NCI-H1930 (cell line): ENCODE measurements around the gene TCF3.

Source experiments
- DNase-seq, 2 experiments: peaks; one replicate each; lab custom pipeline; 2025; lab: John Stamatoyannopoulos, UW

TCF3 gene

GRCh38 chr19:1580957-1581356 is 71.5 kb downstream of the TCF3 start:
- no peak for DNase-seq

- no peak for DNase-seq
These were observed 72.0 kb downstream of the TCF3 start for GRCh38 chr19:1580382-1580781.

GRCh38 chr19:1579222-1579621 is 73.2 kb downstream of the TCF3 start:
- no peak for DNase-seq

- no peak for DNase-seq
These were observed 74.3 kb downstream of the TCF3 start for GRCh38 chr19:1577929-1578618.

GRCh38 chr19:1577090-1577928 is 75.1 kb downstream of the TCF3 start:
- no peak for DNase-seq

- no peak for DNase-seq
These were observed 75.9 kb downstream of the TCF3 start for GRCh38 chr19:1576242-1577089.

GRCh38 chr19:1575323-1576241 is 76.8 kb downstream of the TCF3 start:
- no peak for DNase-seq

- DNase-seq: no peak
These were observed 77.9 kb downstream of the TCF3 start for GRCh38 chr19:1574354-1575136.

- DNase-seq: no peak
These were observed 79.6 kb downstream of the TCF3 start for GRCh38 chr19:1572795-1573194.

GRCh38 chr19:1571358-1571757 is 81.1 kb downstream of the TCF3 start:
- no peak for DNase-seq

GRCh38 chr19:1570836-1571235 is 81.6 kb downstream of the TCF3 start:
- DNase-seq: no peak

- DNase-seq: no peak
These were observed 82.4 kb downstream of the TCF3 start for GRCh38 chr19:1569997-1570396.

- DNase-seq: peak in 1 of 2 experiments; percentile 61
These were observed 83.9 kb downstream of the TCF3 start, which contains the start of gene MEX3D for GRCh38 chr19:1568320-1569019. TSS of gene MEX3D (minus strand) at chr19:1568325. CDS start at chr19:1568058, 267 bp downstream.

GRCh38 chr19:1567848-1568227 is 84.6 kb downstream of the TCF3 start:
- no peak for DNase-seq

GRCh38 chr19:1567116-1567847 is 85.1 kb downstream of the TCF3 start:
- no peak for DNase-seq

GRCh38 chr19:1566392-1567115 is 85.9 kb downstream of the TCF3 start:
- no peak for DNase-seq

- no peak for DNase-seq
These were observed 89.2 kb downstream of the TCF3 start for GRCh38 chr19:1563251-1563650.

- DNase-seq: no peak
These were observed 91.1 kb downstream of the TCF3 start for GRCh38 chr19:1561236-1561842.
